Colonic mucosa (tissue), 4 donors: ENCODE results near the gene CCDC92B. TPM values are rescaled to one million over a fixed set of nuclear protein-coding genes. Genes with fewer than 3 reads are reported as not detected.
"Not testable (repeated sequence)": the region's sequence is repeated elsewhere in the genome, so short reads cannot be mapped to it uniquely, and the experiment has no call there.

Source experiments
- DNase-seq: peaks from one replicate; pipeline ENCODE4 v3.0.0-alpha.2; 2020
- H3K27ac ChIP-seq: fragments of 200-600 bp; one replicate; pipeline ENCODE4 v1.8.0; 2021
- H3K27me3 ChIP-seq: fragments of 200-600 bp; one replicate; pipeline ENCODE4 v1.8.0; 2021
- H3K36me3 ChIP-seq: fragments of 200-600 bp; one replicate; pipeline ENCODE4 v1.8.0; 2021
- H3K4me1 ChIP-seq: fragments of 200-600 bp; one replicate; pipeline ENCODE4 v1.8.0; 2021; ENCODE audit warnings: mild to moderate bottlenecking
- H3K4me3 ChIP-seq: fragments of 200-600 bp; one replicate; pipeline ENCODE4 v1.8.0; 2021
- H3K9ac ChIP-seq, 2 donors: one replicate each; pipeline ENCODE4 v1.7.0; 2013; ENCODE audit warnings: control low read depth in 2 of 2, low read depth in 2 of 2, low read length in 2 of 2
- H3K9me3 ChIP-seq: fragments of 200-600 bp; one replicate; pipeline ENCODE4 v1.8.0; 2021
- CTCF ChIP-seq: fragments of 200-600 bp; IDR thresholded peaks from one replicate; pipeline ENCODE4 v1.8.0; 2022; ENCODE audit warnings: antibody characterized with exemption, mild to moderate bottlenecking
- intact Hi-C: fragments of 100-400 bp; cut with DNase I; formaldehyde crosslinking; loops from one replicate; pipeline ENCODE4 v1.14.1; 2022
- total RNA-seq, 2 donors: library from RNA; stranded (reverse); fragmentation: NEBNext Ultra II Directional in 1 of 2; extraction: Animal tissue kit (Norgen Biotek cat#: 25700) in 1 of 2; gene quantifications; one replicate each; pipeline ENCODE4 v1.2.1, GENCODE V29; 2021
- donor health status: healthy.
- donor health status: DM: no; HTN: no; CAD: no.
- donor health status: DM: no; HTN: no; CAD: no.

CCDC92B gene
- total RNA-seq, 2 donors from 2014 or later: 0.72 to 1.8 TPM

- H3K27ac ChIP-seq: no peak overlapping the region
- no peak for TF ChIP-seq CTCF
- H3K9me3 ChIP-seq: no peaks in the 10 kb centered on the region
- no peak overlapping the region for H3K4me3 ChIP-seq
- peaks cover 18% of the 10 kb centered on the region for H3K36me3 ChIP-seq
- no peaks in the 10 kb centered on the region for H3K4me1 ChIP-seq
- H3K9ac ChIP-seq: no peak overlapping the region
- intact Hi-C loops: no loop called here
- no peaks in the 10 kb centered on the region for H3K27me3 ChIP-seq
- no peak for DNase-seq
Observed at GRCh38 chr17:2700491-2701141, 48.8 kb downstream of the CCDC92B start.

GRCh38 chr17:2700030-2700490 is 49.4 kb downstream of the CCDC92B start:
- no peak for TF ChIP-seq CTCF
- no peaks in the 10 kb centered on the region for H3K4me1 ChIP-seq
- no peak overlapping the region for H3K27ac ChIP-seq
- intact Hi-C loops: no loop called here
- no peaks in the 10 kb centered on the region for H3K27me3 ChIP-seq
- H3K9ac ChIP-seq: no peak overlapping the region
- no peak overlapping the region for H3K4me3 ChIP-seq
- no peak for DNase-seq
- H3K36me3 ChIP-seq: peaks cover 18% of the 10 kb centered on the region
- H3K9me3 ChIP-seq: no peaks in the 10 kb centered on the region

- peaks cover 18% of the 10 kb centered on the region for H3K36me3 ChIP-seq
- H3K9me3 ChIP-seq, DNase-seq, H3K4me1 ChIP-seq, H3K4me3 ChIP-seq, H3K27ac ChIP-seq, H3K27me3 ChIP-seq, H3K9ac ChIP-seq, intact Hi-C loops: not testable (repeated sequence)
Observed at GRCh38 chr17:2699216-2699805, 50.1 kb downstream of the CCDC92B start.

GRCh38 chr17:2697611-2698162 is 51.8 kb downstream of the CCDC92B start:
- Histone ChIP-seq H3K36me3 (peaks cover 16% of the 10 kb centered on the region), H3K9me3 (no peaks in the 10 kb centered on the region), H3K27me3 (no peaks in the 10 kb centered on the region), H3K4me3 (no peak overlapping the region), H3K27ac (no peak overlapping the region), H3K4me1 (no peaks in the 10 kb centered on the region), H3K9ac (no peak overlapping the region)
- intact Hi-C loops: no loop called here
- no peak for DNase-seq
- TF ChIP-seq CTCF: no peak

- H3K4me3 ChIP-seq: no peak overlapping the region
- DNase-seq: no peak
- H3K9me3 ChIP-seq: no peaks in the 10 kb centered on the region
- H3K4me1 ChIP-seq: no peaks in the 10 kb centered on the region
- intact Hi-C loops: no loop called here
- TF ChIP-seq CTCF: no peak
- no peak overlapping the region for H3K27ac ChIP-seq
- H3K27me3 ChIP-seq: no peaks in the 10 kb centered on the region
- H3K36me3 ChIP-seq: peaks cover 21% of the 10 kb centered on the region
- H3K9ac ChIP-seq: no peak overlapping the region
Observed at GRCh38 chr17:2695961-2696760, 53.3 kb downstream of the CCDC92B start.
